LNCaP clone FGC (cell line): Measurements from ENCODE around the gene SLC2A4.
A peak's percentile ranks its signal among the peaks of the same experiment; 100 is the strongest.
"Not testable (repeated sequence)": the region's sequence is repeated elsewhere in the genome, so short reads cannot be mapped to it uniquely, and the experiment has no call there.

ENCODE experiments used
- DNase-seq: peaks from one replicate; pipeline ENCODE4 v3.0.0-alpha.2; 2011; ENCODE audit warnings: low read depth
- H3K4me3 ChIP-seq: 2 replicates; pipeline ENCODE4 v1.5.1; 2011; ENCODE audit warnings: mild to moderate bottlenecking, low read depth, low read length, control low read depth
- TF ChIP-seq, protein P1 (sequence below): IDR thresholded peaks from 2 replicates; pipeline ENCODE4 v1.5.1; 2012; ENCODE audit warnings: mild to moderate bottlenecking; ENCODE audit not compliant: control insufficient read depth, insufficient read depth; ENCODE audit errors: extremely low read depth

The SLC2A4 gene

DNA sequence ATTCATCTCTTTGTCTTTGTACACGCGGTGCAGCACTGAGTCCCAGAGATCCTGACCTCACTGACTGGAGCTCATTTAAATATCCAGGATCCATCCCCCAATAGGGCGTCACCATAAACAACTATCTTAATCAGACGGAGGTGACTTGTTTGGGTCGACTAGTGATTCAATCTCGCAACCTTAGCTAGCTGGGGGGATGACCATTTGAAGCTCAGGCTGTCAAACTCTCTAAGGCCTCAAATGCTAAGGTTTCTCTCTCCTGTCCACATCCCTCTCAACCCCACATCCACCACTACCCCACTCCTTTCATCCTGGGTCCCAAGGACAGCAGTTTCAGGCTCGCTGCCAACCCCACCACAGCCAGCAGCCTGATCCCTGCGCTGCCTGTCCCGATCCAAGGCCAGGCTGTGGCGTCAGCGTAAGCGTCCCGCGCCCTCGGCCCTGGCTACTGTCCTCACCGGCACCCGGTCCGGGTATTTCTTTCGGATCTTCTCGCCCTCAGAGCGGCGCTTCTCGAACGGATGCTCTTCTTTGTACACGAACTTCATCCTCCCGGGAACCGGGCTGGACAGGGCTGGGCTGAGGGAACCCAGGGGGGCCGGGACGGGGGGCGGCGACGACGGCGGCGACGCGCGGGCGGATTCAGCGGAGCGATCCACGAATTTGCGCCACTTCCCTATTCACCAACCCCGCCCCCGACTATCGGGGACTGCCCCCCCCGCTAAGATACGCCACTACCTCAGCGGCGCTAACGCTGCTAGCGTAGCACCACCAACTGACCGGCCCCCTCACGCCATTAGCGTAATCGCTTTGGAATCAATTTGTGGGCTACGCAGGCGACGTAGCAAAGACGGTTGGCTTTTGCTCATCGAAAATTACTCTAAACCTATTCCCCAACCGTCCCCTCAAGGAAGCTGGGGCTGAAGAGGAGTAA, 39.5 kb upstream of the SLC2A4 start, which contains the start of gene GABARAP:
Gene GABARAP, minus strand, starts transcription at position 667 of the 934 bp plus-strand sequence. Its CDS starts 119 bp downstream, at position 548.
- no peak for DNase-seq
- TF ChIP-seq, protein P1, sequence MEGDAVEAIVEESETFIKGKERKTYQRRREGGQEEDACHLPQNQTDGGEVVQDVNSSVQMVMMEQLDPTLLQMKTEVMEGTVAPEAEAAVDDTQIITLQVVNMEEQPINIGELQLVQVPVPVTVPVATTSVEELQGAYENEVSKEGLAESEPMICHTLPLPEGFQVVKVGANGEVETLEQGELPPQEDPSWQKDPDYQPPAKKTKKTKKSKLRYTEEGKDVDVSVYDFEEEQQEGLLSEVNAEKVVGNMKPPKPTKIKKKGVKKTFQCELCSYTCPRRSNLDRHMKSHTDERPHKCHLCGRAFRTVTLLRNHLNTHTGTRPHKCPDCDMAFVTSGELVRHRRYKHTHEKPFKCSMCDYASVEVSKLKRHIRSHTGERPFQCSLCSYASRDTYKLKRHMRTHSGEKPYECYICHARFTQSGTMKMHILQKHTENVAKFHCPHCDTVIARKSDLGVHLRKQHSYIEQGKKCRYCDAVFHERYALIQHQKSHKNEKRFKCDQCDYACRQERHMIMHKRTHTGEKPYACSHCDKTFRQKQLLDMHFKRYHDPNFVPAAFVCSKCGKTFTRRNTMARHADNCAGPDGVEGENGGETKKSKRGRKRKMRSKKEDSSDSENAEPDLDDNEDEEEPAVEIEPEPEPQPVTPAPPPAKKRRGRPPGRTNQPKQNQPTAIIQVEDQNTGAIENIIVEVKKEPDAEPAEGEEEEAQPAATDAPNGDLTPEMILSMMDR, result no peak
- peak within 1 kb of the TSS; percentile 97 for H3K4me3 ChIP-seq

- peak; percentile 92 for DNase-seq
- TF ChIP-seq, protein P1, result no peak
- H3K4me3 ChIP-seq, result peak overlapping the region; percentile 97
Measured at GRCh38 chr17:7242717-7243452, 38.6 kb upstream of the SLC2A4 start.

- no peak for DNase-seq
- peak overlapping the region; percentile 97 for H3K4me3 ChIP-seq
- TF ChIP-seq, protein P1, result no peak
Measured at GRCh38 chr17:7243453-7243729, 38.1 kb upstream of the SLC2A4 start.

GRCh38 chr17:7243838-7244237, 37.7 kb upstream of the SLC2A4 start:
- not testable (repeated sequence) for H3K4me3 ChIP-seq, DNase-seq

DNA sequence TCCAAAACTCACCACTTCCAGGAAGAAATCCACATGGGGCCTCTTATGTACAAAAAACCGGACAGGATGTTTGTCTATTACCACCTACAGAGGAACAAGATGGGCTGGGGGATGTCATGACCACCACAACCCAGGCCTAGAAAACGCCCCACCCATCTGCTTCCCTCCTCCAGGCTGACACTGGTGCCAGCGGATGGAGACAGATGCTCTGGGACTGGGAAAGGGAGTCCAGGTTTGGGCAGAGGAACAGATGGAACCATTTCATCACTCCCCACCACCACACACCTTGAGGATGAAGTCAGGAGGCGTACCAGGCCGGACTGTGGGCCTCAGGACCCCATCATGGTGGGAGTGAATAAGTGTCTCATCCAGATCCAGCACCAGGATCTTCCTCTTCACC, 34.7 kb upstream of the SLC2A4 start:
- H3K4me3 ChIP-seq, result no peak overlapping the region
- TF ChIP-seq, protein P1, result no peak

DNA sequence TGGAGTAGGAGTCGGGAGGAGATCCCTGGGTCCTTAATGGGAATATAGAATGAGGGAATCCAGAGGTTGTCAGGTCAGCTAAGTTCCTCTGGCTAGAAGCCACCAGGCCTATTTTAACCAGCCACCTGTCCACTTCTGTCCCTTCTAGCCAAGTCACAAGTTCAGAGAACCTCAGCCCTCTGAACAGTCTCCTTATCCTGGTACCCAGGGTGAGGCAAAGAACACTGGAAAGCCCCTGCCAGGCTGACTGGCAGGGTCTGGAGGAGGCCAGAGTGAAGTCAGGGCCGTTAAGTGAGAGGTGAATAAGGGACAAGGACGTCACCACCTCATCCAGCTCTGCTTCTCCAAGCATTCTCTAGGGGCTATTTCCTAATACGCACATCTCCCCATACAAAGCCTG, 32.7 kb upstream of the SLC2A4 start:
- TF ChIP-seq, protein P1, result no peak
- no peak for DNase-seq
- no peak overlapping the region for H3K4me3 ChIP-seq

More for the DNA sequence above, 34.7 kb upstream of the SLC2A4 start:
- no peak for DNase-seq

GRCh38 chr17:7249214-7249613, 32.3 kb upstream of the SLC2A4 start:
- TF ChIP-seq, protein P1, result no peak
- H3K4me3 ChIP-seq, result no peak overlapping the region; the same call in 1 of the 2 replicates
- no peak for DNase-seq
